Left cardiac atrium (tissue), 4 donors: Measurements from ENCODE around the gene NME4. TPM values are rescaled to one million over a fixed set of nuclear protein-coding genes. Genes with fewer than 3 reads are reported as not detected.
"Not testable (repeated sequence)": the region's sequence is repeated elsewhere in the genome, so short reads cannot be mapped to it uniquely, and the experiment has no call there.

Experiments
- ATAC-seq, 2 donors: fragments of 200-7000 bp; cut with Tn5 transposase; one replicate each; pipeline ENCODE4 v1.9.1; 2020; ENCODE audit warnings: mild to moderate bottlenecking in 2 of 2, moderate library complexity in 2 of 2
- DNase-seq: peaks from one replicate; pipeline ENCODE4 v3.0.0-alpha.2; 2020
- intact Hi-C, 2 donors: fragments of 100-400 bp; cut with DNase I; formaldehyde crosslinking; loops; one replicate each; pipeline versions ENCODE4 v1.14.1 to v1.15.1; 2022 to 2023
- total RNA-seq, 2 donors: library from RNA; stranded (reverse); fragmentation: NEBNext Ultra II Directional; extraction: Animal tissue kit (Norgen Biotek cat#: 25700); gene quantifications; one replicate each; pipeline ENCODE4 v1.2.1, GENCODE V29; 2021
- donor health status: DM: no; HTN: yes; CAD: no.
- donor health status: DM: no; HTN: yes; CAD: no; lungs with severe emphysema.
- donor health status: DM: yes; HTN: yes; CAD: no.
- donor health status: Dilated cardiomyopathy.

The NME4 gene
- total RNA-seq, 2 donors from 2014 or later: 45.3 to 71.1 TPM

GRCh38 chr16:373848-374615 lies 23.0 kb upstream of the NME4 start:
- peak; percentile 33 for DNase-seq
- intact Hi-C loops: no loop called here
- no peak for ATAC-seq

- intact Hi-C loops: no loop called here
- DNase-seq: no peak
- no peak for ATAC-seq
Measured at GRCh38 chr16:374616-374926, 22.4 kb upstream of the NME4 start.

GRCh38 chr16:375212-375611 lies 21.8 kb upstream of the NME4 start:
- no peak for ATAC-seq
- intact Hi-C loops: no loop called here
- no peak for DNase-seq

- ATAC-seq (no peak), DNase-seq (no peak)
- intact Hi-C loops: no loop called here
Measured at GRCh38 chr16:375927-376816, 20.8 kb upstream of the NME4 start.

- DNase-seq (no peak), ATAC-seq (no peak)
- intact Hi-C loops: no loop called here
Measured at GRCh38 chr16:376817-377418, 20.1 kb upstream of the NME4 start.

- no peak for DNase-seq
- intact Hi-C loops: no loop called here
Measured at GRCh38 chr16:377419-377951, 19.5 kb upstream of the NME4 start.

GRCh38 chr16:378113-378820 lies 18.7 kb upstream of the NME4 start:
- ATAC-seq, intact Hi-C loops, DNase-seq: not testable (repeated sequence)

More at GRCh38 chr16:377419-377951, 19.5 kb upstream of the NME4 start:
- no peak for ATAC-seq

GRCh38 chr16:378821-379182 lies 18.2 kb upstream of the NME4 start:
- intact Hi-C loops: no loop called here

GRCh38 chr16:379183-379960 lies 17.6 kb upstream of the NME4 start:
- ATAC-seq (no peak), DNase-seq (no peak)
- intact Hi-C loops: no loop called here

More at GRCh38 chr16:378821-379182, 18.2 kb upstream of the NME4 start:
- ATAC-seq (no peak), DNase-seq (no peak)

- intact Hi-C loops: no loop called here
- DNase-seq (no peak), ATAC-seq (no peak)
Measured at GRCh38 chr16:379961-380761, 16.8 kb upstream of the NME4 start.

- intact Hi-C loops: no loop called here
- DNase-seq (no peak), ATAC-seq (peak; percentile 29 to 32)
Measured at GRCh38 chr16:380762-381011, 16.3 kb upstream of the NME4 start.

GRCh38 chr16:381012-381788 lies 15.8 kb upstream of the NME4 start:
- intact Hi-C loops: no loop called here
- DNase-seq (no peak), ATAC-seq (peak; percentile 35 to 45)

GRCh38 chr16:381789-382717 lies 14.9 kb upstream of the NME4 start, which contains the start of gene PGAP6:
Gene PGAP6 (minus strand): TSS chr16:381978. CDS start chr16:381821, 157 bp downstream.
- peak; percentile 61 to 79 for ATAC-seq
- intact Hi-C loops: no loop called here

GRCh38 chr16:383326-384051 lies 13.5 kb upstream of the NME4 start:
- ATAC-seq: no peak
- DNase-seq: no peak
- intact Hi-C loops: no loop called here

More at GRCh38 chr16:381789-382717, 14.9 kb upstream of the NME4 start, which contains the start of gene PGAP6:
- peak; percentile 66 for DNase-seq

- intact Hi-C loops: no loop called here
- DNase-seq: no peak
- ATAC-seq: no peak
Measured at GRCh38 chr16:386641-387156, 10.3 kb upstream of the NME4 start.
